ENCODE data around the gene BICD1.
"Not testable (repeated sequence)": the region's sequence is repeated elsewhere in the genome, so short reads cannot be mapped to it uniquely, and the experiment has no call there.

The BICD1 gene

GRCh38 chr12:32196250-32197198 is 89.9 kb downstream of the BICD1 start:
- DNase-seq = no peak

- DNase-seq = no peak
These were observed 90.8 kb downstream of the BICD1 start for GRCh38 chr12:32197421-32197820.

- no peak for DNase-seq
These were observed 91.9 kb downstream of the BICD1 start for GRCh38 chr12:32198555-32198954.

- DNase-seq = no peak
These were observed 94.4 kb downstream of the BICD1 start for GRCh38 chr12:32201096-32201495.

- no peak for DNase-seq
These were observed 95.3 kb downstream of the BICD1 start for GRCh38 chr12:32201976-32202375.

- no peak for DNase-seq
These were observed 99.1 kb downstream of the BICD1 start for GRCh38 chr12:32205731-32206130.

- DNase-seq = no peak
These were observed 101.7 kb downstream of the BICD1 start for GRCh38 chr12:32208355-32208754.

GRCh38 chr12:32211066-32211899 is 104.6 kb downstream of the BICD1 start:
- DNase-seq = no peak

GRCh38 chr12:32211900-32212156 is 105.2 kb downstream of the BICD1 start:
- no peak for DNase-seq

- DNase-seq = no peak
These were observed 108.1 kb downstream of the BICD1 start for GRCh38 chr12:32214723-32215122.

- DNase-seq = no peak
These were observed 111.0 kb downstream of the BICD1 start for GRCh38 chr12:32217354-32218310.

GRCh38 chr12:32223941-32224340 is 117.3 kb downstream of the BICD1 start:
- no peak for DNase-seq

- no peak for DNase-seq
These were observed 120.1 kb downstream of the BICD1 start for GRCh38 chr12:32226768-32227167.

- no peak for DNase-seq
These were observed 123.4 kb downstream of the BICD1 start for GRCh38 chr12:32229971-32230612.

- DNase-seq = no peak
These were observed 124.0 kb downstream of the BICD1 start for GRCh38 chr12:32230613-32230993.

- not testable (repeated sequence) for DNase-seq
These were observed 124.7 kb downstream of the BICD1 start for GRCh38 chr12:32231361-32231760.

GRCh38 chr12:32233568-32233967 is 126.9 kb downstream of the BICD1 start:
- no peak for DNase-seq

- DNase-seq = no peak
These were observed 128.6 kb downstream of the BICD1 start for GRCh38 chr12:32235251-32235650.

- DNase-seq = no peak
These were observed 133.5 kb downstream of the BICD1 start for GRCh38 chr12:32240162-32240561.

- DNase-seq = no peak
These were observed 134.2 kb downstream of the BICD1 start for GRCh38 chr12:32240831-32241230.

GRCh38 chr12:32242641-32243040 is 136.0 kb downstream of the BICD1 start:
- DNase-seq = no peak

- no peak for DNase-seq
These were observed 141.9 kb downstream of the BICD1 start for GRCh38 chr12:32248441-32249140.

Measured in RPMI8226 (cell line).